Karpas-422 (cell line): ENCODE data around the gene EXOC6. TPM values are rescaled to one million over a fixed set of nuclear protein-coding genes. Genes with fewer than 3 reads are reported as not detected.

ENCODE experiments used
- DNase-seq: peaks from one replicate; pipeline ENCODE4 v3.0.0-alpha.2; 2015
- H2AFZ ChIP-seq: fragments of 200-600 bp; sonication (generic); 2 replicates; pipeline ENCODE4 v1.6.1; 2014; ENCODE audit warnings: antibody characterized with exemption, low read length, mixed read lengths
- H3K27ac ChIP-seq: fragments of 200-600 bp; sonication (generic); 2 replicates; pipeline ENCODE4 v1.5.1; 2014; ENCODE audit warnings: mild to moderate bottlenecking, low read length, moderate library complexity
- H3K27me3 ChIP-seq: fragments of 200-600 bp; sonication (generic); 2 replicates; pipeline ENCODE4 v1.6.1; 2014; ENCODE audit warnings: low read length, mixed read lengths
- H3K36me3 ChIP-seq: fragments of 200-600 bp; sonication (generic); 2 replicates; pipeline ENCODE4 v1.6.1; 2014; ENCODE audit warnings: low read length, mixed read lengths; ENCODE audit not compliant: insufficient read depth
- H3K4me1 ChIP-seq: fragments of 200-600 bp; sonication (generic); 2 replicates; pipeline ENCODE4 v1.6.1; 2014; ENCODE audit warnings: mild to moderate bottlenecking, low read length, mixed read lengths
- H3K4me2 ChIP-seq: fragments of 200-600 bp; sonication (generic); 2 replicates; pipeline ENCODE4 v1.6.1; 2014; ENCODE audit warnings: low read length, low read depth, mild to moderate bottlenecking; ENCODE audit not compliant: poor library complexity, severe bottlenecking
- H3K4me3 ChIP-seq: fragments of 200-600 bp; sonication (generic); 2 replicates; pipeline ENCODE4 v1.5.1; 2014; ENCODE audit warnings: mild to moderate bottlenecking, antibody characterized with exemption, low read length, mixed read lengths
- H3K79me2 ChIP-seq: fragments of 200-600 bp; sonication (generic); 2 replicates; pipeline ENCODE4 v1.6.1; 2014; ENCODE audit warnings: mild to moderate bottlenecking, low read length, mixed read lengths
- H3K9ac ChIP-seq: fragments of 200-600 bp; sonication (generic); 2 replicates; pipeline ENCODE4 v1.6.0; 2014; ENCODE audit warnings: low read length
- H3K9me2 ChIP-seq: fragments of 200-600 bp; sonication (generic), shearing (Covaris generic); replicated peaks from 2 replicates; pipeline ENCODE4 v1.6.0; 2014; ENCODE audit warnings: mild to moderate bottlenecking, low read length, moderate library complexity; ENCODE audit not compliant: insufficient read depth
- H3K9me3 ChIP-seq: fragments of 300-700, 200-600 bp; sonication (generic); 2 replicates; pipeline ENCODE4 v1.6.1; 2014; ENCODE audit warnings: low read length, mixed read lengths
- H4K20me1 ChIP-seq: fragments of 200-600 bp; sonication (generic); 2 replicates; pipeline ENCODE4 v1.6.1; 2014; ENCODE audit warnings: mild to moderate bottlenecking, antibody characterized with exemption, low read length, low read depth; ENCODE audit not compliant: insufficient read depth
- total RNA-seq: library from RNA; depleted of rRNA; stranded (reverse); fragments of >200 nt; shearing (Covaris generic); gene quantifications from 2 replicates; pipeline ENCODE4 v1.2.3, GENCODE V29; 2014; ENCODE audit warnings: low replicate concordance

The EXOC6 gene
- total RNA-seq, 1 experiment from 2014 or later, result 18.0 TPM

DNA sequence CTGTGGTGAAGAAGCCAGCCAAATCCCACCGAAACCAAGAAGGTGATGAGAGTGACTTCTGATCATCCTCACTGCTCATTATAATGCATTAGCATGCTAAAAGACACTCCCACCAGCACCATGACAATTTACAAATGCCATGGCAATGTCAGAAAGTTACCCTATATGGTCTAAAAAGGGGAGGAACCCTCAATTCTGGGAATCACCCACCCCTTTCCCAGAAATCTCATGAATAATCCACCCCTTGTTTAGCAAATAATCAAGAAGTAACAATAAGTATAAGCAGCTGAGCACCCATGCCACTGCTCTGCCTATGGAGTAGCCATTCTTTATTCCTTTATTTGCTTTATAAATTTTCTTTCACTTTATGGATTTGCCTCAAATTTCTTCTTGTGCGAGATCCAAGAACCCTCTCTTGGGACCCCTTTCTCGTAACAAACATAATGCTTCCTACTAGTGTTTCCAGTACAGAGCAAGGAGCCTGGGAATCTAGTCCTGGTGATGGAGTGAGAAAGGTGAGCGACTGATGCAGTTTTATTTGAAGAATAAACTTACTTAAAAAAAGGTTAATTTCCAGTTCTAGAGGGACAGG, 18.4 kb upstream of the EXOC6 start:
- DNase-seq, result no peak
- Histone ChIP-seq H3K36me3 (no peaks in the 10 kb centered on the region), H3K27me3 (no peaks in the 10 kb centered on the region), H3K79me2 (peaks cover 15% of the 10 kb centered on the region; the same call in 1 of the 2 replicates), H3K4me1 (peaks cover 23% of the 10 kb centered on the region), H3K9ac (no peak overlapping the region), H3K4me2 (no peak overlapping the region), H3K9me3 (no peaks in the 10 kb centered on the region), H2AFZ (no peak overlapping the region), H4K20me1 (no peaks in the 10 kb centered on the region), H3K27ac (no peak overlapping the region), H3K9me2 (no peaks in the 10 kb centered on the region), H3K4me3 (no peak overlapping the region)

DNA sequence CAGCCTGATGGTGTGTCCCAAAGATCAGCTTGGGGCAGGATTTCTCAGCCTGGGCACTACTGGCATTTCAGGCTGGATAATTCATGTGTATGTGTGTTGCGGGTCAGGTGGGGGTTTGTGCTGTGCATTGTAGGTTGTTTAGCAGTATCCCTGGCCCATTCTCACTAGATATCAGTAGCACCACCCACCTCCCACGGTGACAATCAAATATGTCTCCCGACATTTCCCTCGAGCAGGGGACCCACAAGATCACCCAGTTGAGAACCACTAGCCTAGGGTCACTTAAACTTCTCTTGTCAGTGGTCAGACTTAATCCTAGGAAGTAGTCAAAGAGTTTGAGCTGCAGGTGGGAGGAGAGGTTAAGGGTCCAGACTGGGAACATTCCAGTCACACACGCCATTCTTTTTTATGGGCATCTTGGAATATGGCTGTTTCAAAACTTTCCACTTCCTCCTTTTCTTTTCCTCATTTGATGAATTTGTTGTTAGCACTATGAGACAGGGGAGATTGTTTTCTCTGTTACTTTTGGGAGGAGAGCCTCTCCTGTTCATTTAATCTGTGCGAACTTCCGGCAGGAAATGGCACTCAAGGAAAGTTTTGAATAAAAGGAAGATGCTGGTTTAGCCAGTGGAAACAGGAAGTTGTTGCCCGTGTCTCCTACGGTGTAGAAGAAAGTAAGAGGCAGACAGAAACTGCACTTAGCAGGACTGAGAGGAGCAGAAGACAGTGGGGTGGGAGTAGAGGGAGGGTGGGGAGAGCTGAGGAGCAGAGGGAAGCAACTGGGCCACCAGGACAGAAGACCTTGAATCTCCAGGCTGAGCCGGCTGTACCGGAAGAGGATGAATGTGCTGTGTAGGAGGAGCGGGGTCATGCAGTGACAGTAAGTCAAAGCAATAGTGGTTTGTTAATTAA, 17.6 kb upstream of the EXOC6 start:
- no peaks in the 10 kb centered on the region for H3K9me2 ChIP-seq
- H3K9ac ChIP-seq, result peak overlapping the region; percentile 64
- no peaks in the 10 kb centered on the region for H3K36me3 ChIP-seq
- H3K27ac ChIP-seq, result no peak overlapping the region; the same call in 1 of the 2 replicates
- no peaks in the 10 kb centered on the region for H4K20me1 ChIP-seq
- no peaks in the 10 kb centered on the region for H3K27me3 ChIP-seq
- H3K4me2 ChIP-seq, result peak overlapping the region; percentile 63
- H3K4me1 ChIP-seq, result peaks cover 23% of the 10 kb centered on the region
- H2AFZ ChIP-seq, result no peak overlapping the region
- peak overlapping the region; percentile 64 for H3K4me3 ChIP-seq
- DNase-seq, result peak; percentile 74
- no peaks in the 10 kb centered on the region for H3K9me3 ChIP-seq
- H3K79me2 ChIP-seq, result peaks cover 15% of the 10 kb centered on the region; the same call in 1 of the 2 replicates

DNA sequence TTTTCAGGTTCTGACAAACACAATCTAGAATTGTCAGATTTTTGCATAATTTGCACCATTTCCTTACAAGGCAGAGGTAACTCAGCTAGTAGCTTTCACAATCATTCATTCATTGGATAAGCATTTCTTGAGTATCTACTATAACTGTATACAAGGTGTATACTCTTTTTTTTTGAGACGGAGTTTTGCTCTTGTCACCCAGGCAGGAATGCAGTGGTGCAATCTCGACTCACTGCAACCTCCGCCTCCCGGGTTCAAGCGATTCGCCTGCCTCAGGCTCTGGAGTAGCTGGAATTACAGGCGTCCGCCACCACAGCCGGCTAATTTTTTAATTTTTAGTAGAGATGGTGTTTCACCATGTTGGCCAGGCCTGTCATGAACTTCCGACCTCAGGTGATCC, 16.2 kb upstream of the EXOC6 start:
- Histone ChIP-seq H3K9me2 (no peaks in the 10 kb centered on the region), H3K27ac (no peak overlapping the region), H2AFZ (no peak overlapping the region), H3K9ac (peak overlapping the region; percentile 30; the same call in 1 of the 2 replicates), H3K4me1 (peaks cover 23% of the 10 kb centered on the region), H3K4me2 (peak overlapping the region; percentile 63), H4K20me1 (no peaks in the 10 kb centered on the region), H3K9me3 (no peaks in the 10 kb centered on the region), H3K79me2 (peaks cover 15% of the 10 kb centered on the region; the same call in 1 of the 2 replicates), H3K27me3 (no peaks in the 10 kb centered on the region), H3K4me3 (peak overlapping the region; percentile 64), H3K36me3 (no peaks in the 10 kb centered on the region)
- DNase-seq, result no peak

DNA sequence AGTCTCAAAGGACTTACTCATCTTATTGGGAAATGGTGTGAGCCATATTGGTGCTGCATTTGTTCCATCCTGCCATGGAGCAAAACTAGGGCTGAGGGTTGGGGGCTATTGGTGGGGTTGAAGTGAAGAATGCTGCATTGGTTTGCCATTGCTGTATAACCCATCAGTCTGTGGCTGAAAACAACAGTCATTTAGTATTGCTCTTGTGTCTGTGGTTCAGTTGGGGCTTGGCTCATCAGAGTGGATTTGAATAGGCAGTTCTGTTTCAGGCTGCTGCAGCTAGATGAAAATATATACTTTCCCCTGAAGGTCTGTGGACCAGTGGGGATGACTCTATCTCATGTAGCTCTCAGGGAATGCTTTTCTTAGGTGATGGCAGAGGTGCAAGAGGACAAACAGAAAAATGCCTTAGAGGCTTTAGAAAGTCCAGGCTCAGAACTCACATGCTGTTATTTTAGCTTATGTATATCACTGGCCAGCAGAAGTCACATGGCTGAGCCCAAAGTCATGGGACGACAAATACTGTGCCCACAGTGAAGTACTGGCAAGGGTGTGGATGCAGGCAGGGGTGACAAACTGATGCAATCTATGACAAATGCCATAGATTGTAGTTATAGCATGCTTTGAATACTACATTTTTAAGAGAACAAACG, 15.2 kb upstream of the EXOC6 start:
- Histone ChIP-seq H3K9me3 (no peaks in the 10 kb centered on the region), H3K4me3 (peak overlapping the region; percentile 9; the same call in 1 of the 2 replicates), H3K36me3 (no peaks in the 10 kb centered on the region), H2AFZ (no peak overlapping the region), H3K27me3 (no peaks in the 10 kb centered on the region), H3K9ac (peak overlapping the region; percentile 27), H3K4me1 (peaks cover 23% of the 10 kb centered on the region), H3K27ac (0 out of 2 replicates have a peak overlapping the region, but pooled peaks have one; percentile 4), H3K79me2 (peaks cover 15% of the 10 kb centered on the region; the same call in 1 of the 2 replicates), H4K20me1 (no peaks in the 10 kb centered on the region), H3K9me2 (no peaks in the 10 kb centered on the region), H3K4me2 (peak overlapping the region; percentile 42)
- DNase-seq, result no peak

DNA sequence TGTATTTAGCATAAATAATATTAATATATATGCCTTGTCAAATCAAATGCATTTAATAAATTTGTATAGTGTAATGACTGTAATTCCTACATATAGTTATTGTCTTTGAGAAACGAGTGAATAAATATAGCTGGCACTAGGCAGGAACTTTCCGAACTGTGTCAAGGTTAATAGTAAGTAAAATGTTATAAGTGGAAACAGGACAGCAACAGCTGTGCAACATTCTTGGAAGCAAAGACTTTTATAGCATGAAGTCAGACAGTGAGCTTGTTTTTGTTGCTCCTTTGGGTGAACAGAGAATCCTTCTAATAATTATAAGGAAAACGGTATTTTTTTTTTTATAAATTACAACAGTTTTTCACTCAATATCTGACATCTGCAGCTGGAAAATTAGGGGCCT, 14.0 kb upstream of the EXOC6 start:
- no peaks in the 10 kb centered on the region for H3K27me3 ChIP-seq
- H3K4me2 ChIP-seq, result no peak overlapping the region
- peaks cover 23% of the 10 kb centered on the region for H3K4me1 ChIP-seq
- H3K4me3 ChIP-seq, result no peak overlapping the region
- no peak overlapping the region for H3K27ac ChIP-seq
- no peaks in the 10 kb centered on the region for H3K9me2 ChIP-seq
- no peak overlapping the region for H2AFZ ChIP-seq
- H3K79me2 ChIP-seq, result peaks cover 15% of the 10 kb centered on the region; the same call in 1 of the 2 replicates
- H4K20me1 ChIP-seq, result no peaks in the 10 kb centered on the region
- no peaks in the 10 kb centered on the region for H3K36me3 ChIP-seq
- H3K9ac ChIP-seq, result no peak overlapping the region
- no peaks in the 10 kb centered on the region for H3K9me3 ChIP-seq
- DNase-seq, result no peak

DNA sequence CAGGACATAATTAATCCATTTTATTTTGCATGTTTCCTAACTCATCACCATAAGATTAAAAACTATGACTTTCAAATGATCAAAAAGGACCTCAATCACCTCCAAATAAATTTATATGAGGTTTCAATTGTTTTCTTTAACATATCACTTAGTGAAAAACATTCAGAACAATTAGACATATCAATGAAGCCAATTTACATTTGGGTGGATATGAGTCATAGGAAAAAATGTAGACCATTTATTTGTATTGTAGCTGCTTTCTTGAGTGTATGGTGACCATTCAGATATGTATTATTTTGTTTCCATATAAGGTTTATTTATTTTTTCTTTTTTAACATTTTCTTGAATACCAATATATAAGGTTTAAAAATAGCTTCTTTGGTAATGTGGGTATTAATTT, 13.3 kb upstream of the EXOC6 start:
- Histone ChIP-seq H3K36me3 (no peaks in the 10 kb centered on the region), H3K4me1 (peaks cover 23% of the 10 kb centered on the region), H4K20me1 (no peaks in the 10 kb centered on the region), H3K4me3 (no peak overlapping the region), H3K9me2 (no peaks in the 10 kb centered on the region), H3K27me3 (no peaks in the 10 kb centered on the region), H3K4me2 (no peak overlapping the region), H2AFZ (no peak overlapping the region), H3K79me2 (peaks cover 15% of the 10 kb centered on the region; the same call in 1 of the 2 replicates), H3K9ac (no peak overlapping the region), H3K27ac (no peak overlapping the region), H3K9me3 (no peaks in the 10 kb centered on the region)
- DNase-seq, result no peak

DNA sequence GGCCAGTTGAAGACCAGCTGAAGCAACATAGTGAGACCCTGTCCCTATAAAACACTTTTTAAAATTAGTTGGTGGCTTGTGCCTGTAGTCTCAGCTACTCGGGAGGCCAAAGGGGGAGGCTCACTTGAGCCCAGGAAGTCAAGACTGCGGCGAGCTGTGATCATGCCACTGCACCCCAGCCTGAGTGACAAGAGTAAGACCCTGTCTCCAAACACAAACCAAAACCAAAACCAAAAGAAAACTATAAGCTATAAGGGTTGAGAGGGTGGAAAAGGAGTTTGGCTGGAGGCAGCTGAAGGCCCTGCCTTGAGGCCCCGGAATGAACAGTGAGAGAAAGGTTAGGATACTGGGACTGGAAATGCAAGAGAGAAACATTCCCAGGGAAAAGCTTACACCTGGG, 10.9 kb upstream of the EXOC6 start:
- Histone ChIP-seq H4K20me1 (no peaks in the 10 kb centered on the region), H3K9ac (no peak overlapping the region), H3K4me2 (no peak overlapping the region), H3K27me3 (no peaks in the 10 kb centered on the region), H3K9me2 (no peaks in the 10 kb centered on the region), H3K9me3 (no peaks in the 10 kb centered on the region), H3K4me3 (no peak overlapping the region), H2AFZ (no peak overlapping the region), H3K36me3 (no peaks in the 10 kb centered on the region), H3K4me1 (peaks cover 11% of the 10 kb centered on the region), H3K79me2 (peaks cover 7% of the 10 kb centered on the region; the same call in 1 of the 2 replicates), H3K27ac (no peak overlapping the region)
- DNase-seq, result no peak
